Neuronal stem cell (in vitro differentiated cells): ENCODE results near the gene OCIAD1.

ENCODE experiments used
- DNase-seq: peaks from one replicate; pipeline ENCODE4 v3.0.0-alpha.2; 2013; ENCODE audit warnings: low spot score
- H2AFZ ChIP-seq: one replicate; pipeline ENCODE4 v1.6.1; 2013; ENCODE audit warnings: mild to moderate bottlenecking, low read length, inconsistent platforms
- H2AK5ac ChIP-seq: 2 replicates; pipeline ENCODE4 v1.6.1; 2013; ENCODE audit warnings: low read depth, mild to moderate bottlenecking, inconsistent platforms, low read length, moderate library complexity, mixed read lengths
- H2BK120ac ChIP-seq: 2 replicates; pipeline ENCODE4 v1.6.1; 2013; ENCODE audit warnings: low read depth, mild to moderate bottlenecking, inconsistent platforms, low read length, moderate library complexity, mixed read lengths
- H2BK12ac ChIP-seq: one replicate; pipeline ENCODE4 v1.6.1; 2013; ENCODE audit warnings: low read length, inconsistent platforms
- H2BK15ac ChIP-seq: 2 replicates; pipeline ENCODE4 v1.6.1; 2013; ENCODE audit warnings: mild to moderate bottlenecking, low read length, inconsistent platforms, mixed read lengths
- H2BK5ac ChIP-seq: one replicate; pipeline ENCODE4 v1.6.1; 2013; ENCODE audit warnings: inconsistent platforms, mild to moderate bottlenecking, low read length, moderate library complexity
- H3K14ac ChIP-seq: one replicate; pipeline ENCODE4 v1.6.1; 2013; ENCODE audit warnings: low read length, inconsistent platforms
- H3K18ac ChIP-seq: 2 replicates; pipeline ENCODE4 v1.6.1; 2013; ENCODE audit warnings: low read length, inconsistent platforms
- H3K23ac ChIP-seq: 2 replicates; pipeline ENCODE4 v1.6.1; 2013; ENCODE audit warnings: low read depth, mild to moderate bottlenecking, mixed read lengths, low read length, inconsistent platforms; ENCODE audit not compliant: poor library complexity
- H3K27ac ChIP-seq: replicated peaks from 3 replicates; pipeline ENCODE4 v1.5.1; 2013; ENCODE audit warnings: low read length, inconsistent platforms
- H3K27me3 ChIP-seq, 3 experiments: 2 replicates each; pipeline ENCODE4 v1.6.1; 2013; ENCODE audit warnings: low read length in 3 of 3, mild to moderate bottlenecking in 2 of 3, inconsistent platforms in 1 of 3, low read depth in 1 of 3, mixed read lengths in 1 of 3, moderate library complexity in 1 of 3; ENCODE audit not compliant: control insufficient read depth in 3 of 3, insufficient read depth in 3 of 3
- H3K36me3 ChIP-seq, 2 donors: replicated peaks in 1 of 2; 2 replicates each; pipeline ENCODE4 v1.6.1; 2013; ENCODE audit warnings: low read length in 2 of 2; ENCODE audit not compliant: control insufficient read depth in 2 of 2, insufficient read depth in 2 of 2
- H3K4ac ChIP-seq: 2 replicates; pipeline ENCODE4 v1.6.1; 2013; ENCODE audit warnings: inconsistent platforms, mild to moderate bottlenecking, low read length, moderate library complexity
- H3K4me1 ChIP-seq, 2 donors: 1 replicate in 1 of 2; 2 replicates in 1 of 2; pipeline ENCODE4 v1.6.1; 2013; ENCODE audit warnings: low read length in 2 of 2, low read depth in 1 of 2; ENCODE audit not compliant: control insufficient read depth in 2 of 2, insufficient read depth in 1 of 2
- H3K4me2 ChIP-seq: one replicate; pipeline ENCODE4 v1.6.1; 2013; ENCODE audit warnings: mild to moderate bottlenecking, low read length, inconsistent platforms; ENCODE audit not compliant: insufficient read depth, poor library complexity, severe bottlenecking
- H3K4me3 ChIP-seq, 2 donors: 2 replicates each; pipeline ENCODE4 v1.5.1; 2013; ENCODE audit warnings: low read length in 2 of 2, mild to moderate bottlenecking in 2 of 2, inconsistent platforms in 1 of 2, moderate library complexity in 1 of 2
- H3K79me1 ChIP-seq: one replicate; pipeline ENCODE4 v1.6.1; 2013; ENCODE audit warnings: low read depth, mild to moderate bottlenecking, inconsistent platforms, low read length, moderate library complexity
- H3K9ac ChIP-seq: one replicate; pipeline ENCODE4 v1.6.1; 2013; ENCODE audit warnings: mild to moderate bottlenecking, low read depth, low read length, inconsistent platforms; ENCODE audit not compliant: poor library complexity
- H3K9me3 ChIP-seq, 2 donors: replicated peaks in 1 of 2; 2 replicates each; pipeline versions ENCODE3 to v1.6.1; 2013; ENCODE audit warnings: low read length in 2 of 2, mild to moderate bottlenecking in 2 of 2, inconsistent platforms in 1 of 2, low read depth in 1 of 2, mixed read lengths in 1 of 2, moderate library complexity in 1 of 2; ENCODE audit not compliant: control insufficient read depth in 2 of 2, insufficient read depth in 1 of 2
- H4K8ac ChIP-seq: one replicate; pipeline ENCODE4 v1.6.1; 2013; ENCODE audit warnings: low read depth, mild to moderate bottlenecking, inconsistent platforms, low read length, moderate library complexity
- H4K91ac ChIP-seq: one replicate; pipeline ENCODE4 v1.6.1; 2013; ENCODE audit warnings: low read length, low read depth, mild to moderate bottlenecking, inconsistent platforms; ENCODE audit not compliant: poor library complexity
- WGBS, 2 donors: extraction: QIAGEN DNeasy Blood & Tissue Kit; methylation state at CpG; one replicate each; pipeline ENCODE4 v1.1.7; 2013; ENCODE audit warnings: missing lambda C conversion rate in 2 of 2, mixed read lengths in 1 of 2; ENCODE audit not compliant: insufficient read length in 2 of 2, insufficient replicate concordance in 1 of 2; ENCODE audit errors: extremely low coverage in 2 of 2; 5-methylcytosine and 5-hydroxymethylcytosine counted together

The OCIAD1 gene

GRCh38 chr4:48795108-48795507 is 35.8 kb upstream of the OCIAD1 start:
- Histone ChIP-seq H2AFZ (no peak overlapping the region), H3K36me3 (no peaks in the 10 kb centered on the region), H4K8ac (no peak overlapping the region), H3K4me2 (no peak overlapping the region), H3K4me3 (no peak overlapping the region), H3K23ac (no peak overlapping the region), H2BK5ac (no peak overlapping the region), H4K91ac (no peak overlapping the region), H3K4ac (no peak overlapping the region), H3K9me3 (no peaks in the 10 kb centered on the region), H2BK15ac (no peak overlapping the region), H3K27me3 (no peaks in the 10 kb centered on the region), H3K79me1 (no peaks in the 10 kb centered on the region), H3K27ac (no peak overlapping the region), H2AK5ac (no peak overlapping the region), H3K4me1 (no peaks in the 10 kb centered on the region), H3K9ac (no peak overlapping the region), H2BK120ac (no peak overlapping the region), H3K18ac (no peak overlapping the region), H3K14ac (no peak overlapping the region), H2BK12ac (no peak overlapping the region)
- no CpG with 5 or more reads among the region's 3 CpGs for WGBS, 2 donors
- DNase-seq: no peak

DNA sequence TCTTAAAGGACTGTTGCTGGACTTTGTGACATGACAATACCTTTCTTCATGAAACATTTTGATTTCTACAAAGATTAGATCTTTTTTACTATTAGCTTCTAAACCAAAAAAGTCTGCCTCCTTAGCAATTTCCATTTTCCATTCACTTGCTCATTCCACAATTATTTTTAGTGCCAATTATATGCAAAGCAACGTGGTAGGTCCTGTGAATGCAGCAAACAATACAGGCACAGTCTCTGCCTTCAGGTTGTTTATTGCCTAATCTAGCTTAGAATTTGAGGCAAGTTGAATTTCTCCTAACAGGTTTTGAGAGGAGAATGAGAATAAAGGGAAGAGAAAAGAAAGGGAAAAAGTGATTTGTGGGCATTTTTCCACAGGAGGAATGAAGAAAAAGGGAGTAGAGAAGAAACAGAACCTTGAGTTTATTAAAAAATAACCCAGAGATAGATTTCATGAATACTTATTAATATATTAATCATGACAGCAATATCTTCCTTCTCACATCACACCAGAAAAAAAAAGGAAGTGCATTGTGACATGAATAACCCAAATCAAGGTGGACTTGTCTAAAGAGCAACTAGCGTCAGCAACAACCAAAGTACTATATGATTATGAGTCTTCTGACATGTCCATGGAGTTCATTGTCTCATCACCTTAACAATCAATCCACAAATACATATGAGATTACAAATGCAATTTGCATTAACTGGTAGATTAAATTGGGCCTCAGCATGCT is 34.5 kb upstream of the OCIAD1 start:
- H3K4me1 ChIP-seq: no peaks in the 10 kb centered on the region
- H3K23ac ChIP-seq: no peak overlapping the region
- H3K4me2 ChIP-seq: no peak overlapping the region
- H3K14ac ChIP-seq: no peak overlapping the region
- no CpG with 5 or more reads among the region's 2 CpGs for WGBS, 2 donors
- H4K91ac ChIP-seq: no peak overlapping the region
- H3K9ac ChIP-seq: no peak overlapping the region
- no peak overlapping the region for H3K27ac ChIP-seq
- no peaks in the 10 kb centered on the region for H3K79me1 ChIP-seq
- H2AFZ ChIP-seq: no peak overlapping the region
- no peak for DNase-seq
- H3K4ac ChIP-seq: no peak overlapping the region
- H3K4me3 ChIP-seq: no peak overlapping the region
- H2BK12ac ChIP-seq: no peak overlapping the region
- no peak overlapping the region for H3K18ac ChIP-seq
- H2BK5ac ChIP-seq: no peak overlapping the region
- no peak overlapping the region for H4K8ac ChIP-seq
- no peak overlapping the region for H2BK15ac ChIP-seq
- H2BK120ac ChIP-seq: no peak overlapping the region
- no peaks in the 10 kb centered on the region for H3K36me3 ChIP-seq
- H3K9me3 ChIP-seq: no peaks in the 10 kb centered on the region
- H3K27me3 ChIP-seq: no peaks in the 10 kb centered on the region
- H2AK5ac ChIP-seq: no peak overlapping the region

DNA sequence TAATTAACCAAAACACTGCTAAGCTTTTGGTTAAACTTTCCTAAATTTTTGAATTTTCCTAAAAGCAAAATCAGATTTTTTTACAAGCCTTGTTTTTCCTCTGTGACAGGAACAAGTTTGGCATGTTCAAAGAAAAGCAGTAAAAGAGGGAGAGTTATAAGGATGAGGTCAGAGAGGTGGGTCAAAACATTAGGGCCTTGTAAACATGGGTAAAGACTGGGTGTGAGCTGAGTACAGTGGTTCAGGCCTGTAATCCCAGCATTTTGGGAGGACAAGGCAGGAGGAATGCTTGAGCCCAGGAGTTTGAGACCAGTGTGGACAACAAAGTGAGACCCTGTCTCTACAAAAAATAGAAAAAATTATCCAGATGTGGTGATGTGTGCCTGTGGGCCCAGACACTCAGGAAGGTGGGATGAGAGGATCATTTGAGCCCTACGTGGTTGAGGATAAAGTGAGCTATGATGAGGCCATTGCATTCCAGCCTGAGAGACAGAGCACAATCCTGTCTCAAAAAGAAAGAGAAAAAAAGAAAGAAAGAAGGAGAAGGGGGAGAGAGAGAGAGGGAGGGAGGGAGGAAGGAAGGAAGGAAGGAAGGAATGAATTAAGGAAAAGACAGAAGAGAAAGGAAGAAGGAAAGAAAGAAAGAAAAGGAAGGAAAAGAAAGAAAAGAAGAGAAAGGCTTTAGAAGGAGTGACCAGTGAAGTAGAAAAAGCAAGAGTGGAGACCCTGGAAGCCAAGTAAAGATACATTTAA is 33.8 kb upstream of the OCIAD1 start:
- WGBS, 2 donors: no CpG with 5 or more reads among the region's 1 CpG
- H2AK5ac ChIP-seq: no peak overlapping the region
- no peak overlapping the region for H3K4ac ChIP-seq
- H4K91ac ChIP-seq: no peak overlapping the region
- no peaks in the 10 kb centered on the region for H3K4me1 ChIP-seq
- H4K8ac ChIP-seq: no peak overlapping the region
- H3K27ac ChIP-seq: no peak overlapping the region
- H3K4me3 ChIP-seq: no peak overlapping the region
- H3K36me3 ChIP-seq: no peaks in the 10 kb centered on the region
- no peaks in the 10 kb centered on the region for H3K27me3 ChIP-seq
- no peak for DNase-seq
- no peak overlapping the region for H3K4me2 ChIP-seq
- no peak overlapping the region for H2BK5ac ChIP-seq
- no peak overlapping the region for H3K23ac ChIP-seq
- no peak overlapping the region for H2BK12ac ChIP-seq
- no peak overlapping the region for H2BK120ac ChIP-seq
- no peaks in the 10 kb centered on the region for H3K79me1 ChIP-seq
- no peaks in the 10 kb centered on the region for H3K9me3 ChIP-seq
- no peak overlapping the region for H2AFZ ChIP-seq
- no peak overlapping the region for H3K9ac ChIP-seq
- H2BK15ac ChIP-seq: no peak overlapping the region
- no peak overlapping the region for H3K18ac ChIP-seq
- H3K14ac ChIP-seq: no peak overlapping the region

DNA sequence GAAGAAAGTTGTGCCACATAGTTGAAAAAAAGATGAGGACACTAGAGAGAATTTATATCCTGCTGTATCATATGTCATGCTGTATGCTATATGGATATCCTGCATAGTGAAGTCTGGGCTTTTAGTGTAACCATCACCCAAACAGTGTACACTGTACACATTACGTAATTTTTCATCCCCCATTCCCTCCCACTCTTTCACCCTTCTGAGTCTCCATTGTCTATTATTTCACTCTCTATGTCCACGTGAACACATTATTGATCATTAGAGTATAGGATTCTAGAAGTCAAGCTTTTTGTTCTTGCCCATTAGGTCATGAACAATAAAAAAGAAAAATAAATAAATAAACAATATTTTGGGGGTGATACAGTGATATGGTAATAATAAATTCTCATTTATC is 32.8 kb upstream of the OCIAD1 start:
- Histone ChIP-seq H3K14ac (no peak overlapping the region), H2BK15ac (no peak overlapping the region), H3K23ac (no peak overlapping the region), H3K4me1 (no peaks in the 10 kb centered on the region), H3K27ac (no peak overlapping the region), H2AK5ac (no peak overlapping the region), H2BK120ac (no peak overlapping the region), H3K27me3 (no peaks in the 10 kb centered on the region), H3K9ac (no peak overlapping the region), H2BK12ac (no peak overlapping the region), H3K36me3 (no peaks in the 10 kb centered on the region), H3K79me1 (no peaks in the 10 kb centered on the region), H2AFZ (no peak overlapping the region), H4K8ac (no peak overlapping the region), H2BK5ac (no peak overlapping the region), H3K18ac (no peak overlapping the region), H3K4me3 (no peak overlapping the region), H4K91ac (no peak overlapping the region), H3K4me2 (no peak overlapping the region), H3K4ac (no peak overlapping the region), H3K9me3 (no peaks in the 10 kb centered on the region)
- no peak for DNase-seq
- no CpG with 5 or more reads among the region's 2 CpGs for WGBS, 2 donors
